ENCODE data around the gene CTAGE6. TPM values are rescaled to one million over a fixed set of nuclear protein-coding genes. Genes with fewer than 3 reads are reported as not detected.
"Not testable (repeated sequence)": the region's sequence is repeated elsewhere in the genome, so short reads cannot be mapped to it uniquely, and the experiment has no call there.

The CTAGE6 gene
- total RNA-seq, 1 experiment from 2014 or later, result not detected

DNA sequence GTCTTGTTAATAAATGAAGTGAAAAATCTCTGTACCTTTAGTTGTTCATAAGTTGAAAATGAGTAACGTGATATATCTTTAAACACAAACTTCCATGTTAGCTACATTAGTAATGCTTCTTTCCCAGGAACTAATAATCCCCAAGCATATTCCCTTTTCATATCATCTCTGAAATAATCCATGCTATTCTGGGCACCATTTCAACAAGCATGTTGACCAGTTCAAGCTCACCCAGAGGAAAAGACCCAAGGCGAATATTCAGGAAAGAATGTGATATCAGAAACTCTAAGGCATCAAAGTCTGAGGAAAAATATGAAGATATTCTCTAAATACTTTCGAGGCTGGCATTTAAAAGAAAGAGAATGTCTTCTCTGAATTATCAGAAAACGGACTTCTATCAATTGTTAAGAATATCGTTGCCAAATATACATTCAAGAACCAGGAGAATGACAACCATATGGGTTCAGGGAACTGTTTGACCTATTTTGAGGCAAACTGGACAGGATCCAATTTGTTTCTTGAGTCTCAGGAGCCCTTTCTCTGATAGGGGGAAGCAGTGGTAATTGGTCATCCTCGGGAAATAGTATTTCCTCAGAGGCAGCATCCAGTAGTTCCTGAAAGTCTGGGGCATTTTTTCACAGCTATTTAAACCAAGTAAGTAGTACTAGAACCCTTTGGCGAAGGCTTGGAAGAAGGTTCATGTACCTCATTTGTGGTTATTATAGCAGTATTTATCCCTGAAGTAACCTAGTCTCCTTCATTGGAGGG is 28.1 kb upstream of the CTAGE6 start:
- POLR2A ChIA-PET; ATAC-seq; H3K36me3 ChIP-seq (ENCODE audit: control insufficient read depth, insufficient read depth, low read length); in situ Hi-C loops (cut with HindIII; ENCODE audit: low pct_unique_long_range_greater_than_20kb, low sequenced_read_pairs); H3K27ac ChIP-seq (ENCODE audit: low read length); DNase-seq (ENCODE audit: low read depth, low spot score); intact Hi-C loops (cut with micrococcal nuclease; ENCODE audit: unreplicated experiment); H3K27me3 ChIP-seq (ENCODE audit: control insufficient read depth, insufficient read depth, low read length); H3K4me3 ChIP-seq (ENCODE audit: low read depth in 2 of 2, low read length in 2 of 2); BruUV-seq (replicated peaks); H3K9me3 ChIP-seq (ENCODE audit: control insufficient read depth, insufficient read depth, low read depth, low read length); CTCF ChIA-PET; H3K4me1 ChIP-seq (ENCODE audit: control insufficient read depth, insufficient read depth, low read length): not testable (repeated sequence)

DNA sequence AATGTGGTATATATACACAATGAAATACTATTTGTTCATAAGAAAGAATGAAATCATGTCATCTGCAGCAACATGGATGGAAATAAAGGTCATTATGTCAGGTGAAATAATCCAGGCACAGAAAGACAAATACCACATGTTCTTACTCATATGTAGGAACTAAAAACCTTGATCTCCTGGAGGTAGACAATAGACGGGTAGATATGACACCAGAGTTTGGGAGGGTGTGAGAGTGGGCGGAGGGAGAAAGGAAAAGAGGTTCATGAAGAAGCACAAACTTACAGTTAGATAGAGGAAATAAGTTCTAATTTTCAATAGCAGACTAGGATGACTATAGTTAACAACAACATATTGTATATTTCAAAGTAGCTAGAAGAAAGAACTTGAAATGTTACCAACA is 22.1 kb upstream of the CTAGE6 start:
- CTCF ChIA-PET; H3K27me3 ChIP-seq (ENCODE audit: control insufficient read depth, insufficient read depth, low read length); H3K9me3 ChIP-seq (ENCODE audit: control insufficient read depth, insufficient read depth, low read depth, low read length); H3K36me3 ChIP-seq (ENCODE audit: control insufficient read depth, insufficient read depth, low read length); DNase-seq (ENCODE audit: low read depth, low spot score); in situ Hi-C loops (cut with HindIII; ENCODE audit: low pct_unique_long_range_greater_than_20kb, low sequenced_read_pairs); H3K27ac ChIP-seq (ENCODE audit: low read length); H3K4me1 ChIP-seq (ENCODE audit: control insufficient read depth, insufficient read depth, low read length); BruUV-seq (replicated peaks); H3K4me3 ChIP-seq (ENCODE audit: low read depth in 2 of 2, low read length in 2 of 2); POLR2A ChIA-PET; ATAC-seq; intact Hi-C loops (cut with micrococcal nuclease; ENCODE audit: unreplicated experiment): not testable (repeated sequence)

DNA sequence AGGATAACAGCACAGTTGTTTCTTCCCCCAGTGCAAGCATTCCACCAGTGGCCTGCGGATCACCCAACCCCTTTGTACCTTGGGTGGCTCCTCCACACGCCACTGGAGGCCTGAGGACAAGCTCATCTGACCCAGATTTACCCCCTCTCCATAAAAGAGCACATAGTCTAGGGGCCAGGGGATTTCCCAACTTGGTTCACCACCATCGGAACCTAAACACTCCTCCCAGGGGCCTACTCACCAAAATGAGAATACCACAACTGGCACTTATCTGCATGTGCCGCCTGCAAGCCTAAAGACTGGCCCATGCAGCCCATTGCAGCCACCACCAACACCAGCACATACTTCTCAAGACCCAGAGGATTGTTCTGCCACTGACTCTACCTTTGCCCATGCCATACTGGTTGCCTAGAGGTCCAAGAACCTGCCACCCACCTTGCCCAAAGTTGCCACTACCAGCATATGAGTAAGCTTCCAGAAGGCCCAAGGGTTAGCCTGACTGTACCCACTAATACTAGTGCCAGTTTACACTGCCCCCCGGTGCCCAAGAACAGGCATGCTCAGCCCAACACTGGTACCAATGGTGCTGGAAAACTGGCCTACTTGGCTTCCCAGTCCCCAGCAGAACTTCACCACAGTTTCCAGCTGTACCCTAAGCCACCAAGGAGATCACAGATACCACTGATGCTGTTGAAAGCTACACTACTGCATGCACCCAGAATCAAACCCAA is 15.4 kb upstream of the CTAGE6 start:
- BruUV-seq (replicated peaks); POLR2A ChIA-PET; ATAC-seq: not testable (repeated sequence)

DNA sequence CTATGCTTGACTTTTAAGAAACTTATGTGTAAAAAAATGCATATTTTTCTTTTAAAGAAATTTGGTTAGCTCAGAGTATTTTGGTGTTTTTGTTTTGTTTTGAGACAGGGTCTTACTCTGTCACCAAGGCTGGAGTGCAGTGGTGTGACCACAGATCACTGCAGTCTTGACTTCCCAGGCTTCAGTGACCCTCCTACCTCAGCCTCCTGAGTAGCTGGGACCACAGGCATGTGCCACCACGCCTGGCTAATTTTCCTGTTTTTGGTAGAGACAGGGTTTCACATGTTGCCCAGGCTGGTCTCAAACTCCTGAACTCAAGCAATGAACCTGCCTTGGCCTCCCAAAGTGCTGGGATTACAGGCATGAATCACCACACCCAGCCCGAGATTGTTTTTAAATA is 10.0 kb upstream of the CTAGE6 start:
- H3K4me1 ChIP-seq (ENCODE audit: control insufficient read depth, insufficient read depth, low read length); in situ Hi-C loops (cut with HindIII; ENCODE audit: low pct_unique_long_range_greater_than_20kb, low sequenced_read_pairs); H3K9me3 ChIP-seq (ENCODE audit: control insufficient read depth, insufficient read depth, low read depth, low read length); H3K27me3 ChIP-seq (ENCODE audit: control insufficient read depth, insufficient read depth, low read length); ATAC-seq; BruUV-seq (replicated peaks); H3K27ac ChIP-seq (ENCODE audit: low read length); CTCF ChIA-PET; DNase-seq (ENCODE audit: low read depth, low spot score); intact Hi-C loops (cut with micrococcal nuclease; ENCODE audit: unreplicated experiment); H3K4me3 ChIP-seq (ENCODE audit: low read depth in 2 of 2, low read length in 2 of 2); POLR2A ChIA-PET; H3K36me3 ChIP-seq (ENCODE audit: control insufficient read depth, insufficient read depth, low read length): not testable (repeated sequence)

More for the DNA sequence above, 15.4 kb upstream of the CTAGE6 start:
- intact Hi-C loops (cut with micrococcal nuclease; ENCODE audit: unreplicated experiment); H3K4me1 ChIP-seq (ENCODE audit: control insufficient read depth, insufficient read depth, low read length); CTCF ChIA-PET; in situ Hi-C loops (cut with HindIII; ENCODE audit: low pct_unique_long_range_greater_than_20kb, low sequenced_read_pairs); H3K36me3 ChIP-seq (ENCODE audit: control insufficient read depth, insufficient read depth, low read length); H3K4me3 ChIP-seq (ENCODE audit: low read depth in 2 of 2, low read length in 2 of 2); H3K27ac ChIP-seq (ENCODE audit: low read length); H3K9me3 ChIP-seq (ENCODE audit: control insufficient read depth, insufficient read depth, low read depth, low read length); DNase-seq (ENCODE audit: low read depth, low spot score); H3K27me3 ChIP-seq (ENCODE audit: control insufficient read depth, insufficient read depth, low read length): not testable (repeated sequence)

DNA sequence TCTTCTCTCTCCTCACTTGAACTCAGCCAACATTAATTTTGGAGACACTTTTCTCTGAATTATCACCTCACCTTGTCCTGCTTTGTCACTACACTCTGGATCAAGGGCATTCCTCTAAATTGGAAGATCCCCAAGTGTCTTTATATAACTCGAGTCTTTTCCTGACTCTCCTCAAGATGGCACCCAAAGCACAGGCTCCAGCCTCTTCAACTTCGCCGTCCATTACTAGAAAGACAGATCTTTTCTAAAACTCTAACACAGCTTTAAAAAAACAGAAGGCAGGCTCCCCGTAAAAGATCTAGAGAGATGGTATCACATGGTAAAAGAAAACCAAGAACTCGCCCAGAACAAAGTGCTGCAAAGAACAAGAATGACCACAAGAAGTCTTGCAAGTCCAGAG is 8.2 kb upstream of the CTAGE6 start:
- in situ Hi-C loops (cut with HindIII; ENCODE audit: low pct_unique_long_range_greater_than_20kb, low sequenced_read_pairs), result not testable (repeated sequence)

DNA sequence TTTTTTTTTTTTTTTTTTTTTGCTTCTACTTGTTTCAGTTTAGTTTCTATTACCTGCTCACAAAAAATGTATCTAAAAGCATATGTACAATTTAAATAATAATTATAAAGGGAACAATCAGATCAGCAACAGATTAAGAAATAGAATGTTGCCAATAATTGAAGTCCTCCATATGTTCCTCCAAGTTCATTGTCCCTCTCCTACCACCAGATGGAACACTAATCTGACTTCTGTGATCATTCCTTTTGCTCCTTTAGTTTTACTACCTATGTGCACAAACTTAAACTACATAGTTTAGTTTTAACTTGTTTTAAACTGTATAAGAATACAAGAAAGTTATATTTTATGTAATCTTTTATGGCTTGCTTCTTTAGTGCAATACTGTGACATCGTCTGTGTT is 5.6 kb upstream of the CTAGE6 start:
- DNase-seq (ENCODE audit: low read depth, low spot score); POLR2A ChIA-PET; H3K36me3 ChIP-seq (ENCODE audit: control insufficient read depth, insufficient read depth, low read length); H3K27me3 ChIP-seq (ENCODE audit: control insufficient read depth, insufficient read depth, low read length); CTCF ChIA-PET; ATAC-seq; intact Hi-C loops (cut with micrococcal nuclease; ENCODE audit: unreplicated experiment); H3K27ac ChIP-seq (ENCODE audit: low read length); H3K9me3 ChIP-seq (ENCODE audit: control insufficient read depth, insufficient read depth, low read depth, low read length); in situ Hi-C loops (cut with HindIII; ENCODE audit: low pct_unique_long_range_greater_than_20kb, low sequenced_read_pairs); H3K4me3 ChIP-seq (ENCODE audit: low read depth in 2 of 2, low read length in 2 of 2); H3K4me1 ChIP-seq (ENCODE audit: control insufficient read depth, insufficient read depth, low read length); BruUV-seq (replicated peaks): not testable (repeated sequence)

More for the DNA sequence above, 8.2 kb upstream of the CTAGE6 start:
- intact Hi-C loops (cut with micrococcal nuclease; ENCODE audit: unreplicated experiment); H3K27me3 ChIP-seq (ENCODE audit: control insufficient read depth, insufficient read depth, low read length); BruUV-seq (replicated peaks); DNase-seq (ENCODE audit: low read depth, low spot score); H3K4me3 ChIP-seq (ENCODE audit: low read depth in 2 of 2, low read length in 2 of 2); H3K36me3 ChIP-seq (ENCODE audit: control insufficient read depth, insufficient read depth, low read length); ATAC-seq; H3K4me1 ChIP-seq (ENCODE audit: control insufficient read depth, insufficient read depth, low read length); H3K27ac ChIP-seq (ENCODE audit: low read length); H3K9me3 ChIP-seq (ENCODE audit: control insufficient read depth, insufficient read depth, low read depth, low read length); CTCF ChIA-PET; POLR2A ChIA-PET: not testable (repeated sequence)

DNA sequence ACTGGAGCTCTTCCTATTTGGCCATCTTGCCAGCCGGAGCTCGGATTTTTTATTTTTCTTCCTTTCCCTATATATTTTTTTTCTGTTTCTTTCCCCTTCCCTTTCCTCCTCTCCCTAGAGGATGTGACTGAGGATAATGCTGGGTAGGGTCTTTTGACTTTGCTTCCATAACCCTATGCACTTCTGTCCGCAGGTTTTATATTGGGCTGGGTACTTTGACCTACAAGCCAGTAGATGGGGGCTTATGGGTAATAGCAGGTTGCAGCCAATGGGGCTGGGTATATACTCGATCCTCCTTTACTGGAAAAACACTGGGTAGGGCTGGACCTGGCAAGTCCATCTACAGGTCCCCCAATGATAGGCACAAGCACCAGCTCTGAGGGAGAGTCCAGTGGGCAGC is 12.2 kb downstream of the CTAGE6 start:
- DNase-seq (ENCODE audit: low read depth, low spot score); intact Hi-C loops (cut with micrococcal nuclease; ENCODE audit: unreplicated experiment); H3K27me3 ChIP-seq (ENCODE audit: control insufficient read depth, insufficient read depth, low read length); POLR2A ChIA-PET; H3K9me3 ChIP-seq (ENCODE audit: control insufficient read depth, insufficient read depth, low read depth, low read length); H3K36me3 ChIP-seq (ENCODE audit: control insufficient read depth, insufficient read depth, low read length); H3K27ac ChIP-seq (ENCODE audit: low read length); in situ Hi-C loops (cut with HindIII; ENCODE audit: low pct_unique_long_range_greater_than_20kb, low sequenced_read_pairs); ATAC-seq; CTCF ChIA-PET; H3K4me3 ChIP-seq (ENCODE audit: low read depth in 2 of 2, low read length in 2 of 2); BruUV-seq (replicated peaks); H3K4me1 ChIP-seq (ENCODE audit: control insufficient read depth, insufficient read depth, low read length): not testable (repeated sequence)
